ENCODE data around the gene AIMP1.

The AIMP1 gene

GRCh38 chr4:106303548-106304281 is 12.6 kb upstream of the AIMP1 start:
- Histone ChIP-seq H3K4me2 (no peak overlapping the region), H3K36me3 (ENCODE audit: insufficient read depth) (no peaks in the 10 kb centered on the region), H4K20me1 (ENCODE audit: insufficient read depth) (no peaks in the 10 kb centered on the region), H3K4me3 (IDR thresholded peaks at IDR 0.05; ENCODE audit: insufficient read depth, low read depth, low read length) (no peak overlapping the region), H3K9ac (no peak overlapping the region), H3K79me2 (ENCODE audit: insufficient read depth, low read depth) (no peaks in the 10 kb centered on the region), H2AFZ (ENCODE audit: low read depth) (no peak overlapping the region), H3K27ac (no peak overlapping the region), H3K4me1 (ENCODE audit: low read depth, poor library complexity, severe bottlenecking) (no peaks in the 10 kb centered on the region), H3K27me3 (ENCODE audit: insufficient read depth, low read depth) (no peaks in the 10 kb centered on the region)
- TF ChIP-seq, protein P1, sequence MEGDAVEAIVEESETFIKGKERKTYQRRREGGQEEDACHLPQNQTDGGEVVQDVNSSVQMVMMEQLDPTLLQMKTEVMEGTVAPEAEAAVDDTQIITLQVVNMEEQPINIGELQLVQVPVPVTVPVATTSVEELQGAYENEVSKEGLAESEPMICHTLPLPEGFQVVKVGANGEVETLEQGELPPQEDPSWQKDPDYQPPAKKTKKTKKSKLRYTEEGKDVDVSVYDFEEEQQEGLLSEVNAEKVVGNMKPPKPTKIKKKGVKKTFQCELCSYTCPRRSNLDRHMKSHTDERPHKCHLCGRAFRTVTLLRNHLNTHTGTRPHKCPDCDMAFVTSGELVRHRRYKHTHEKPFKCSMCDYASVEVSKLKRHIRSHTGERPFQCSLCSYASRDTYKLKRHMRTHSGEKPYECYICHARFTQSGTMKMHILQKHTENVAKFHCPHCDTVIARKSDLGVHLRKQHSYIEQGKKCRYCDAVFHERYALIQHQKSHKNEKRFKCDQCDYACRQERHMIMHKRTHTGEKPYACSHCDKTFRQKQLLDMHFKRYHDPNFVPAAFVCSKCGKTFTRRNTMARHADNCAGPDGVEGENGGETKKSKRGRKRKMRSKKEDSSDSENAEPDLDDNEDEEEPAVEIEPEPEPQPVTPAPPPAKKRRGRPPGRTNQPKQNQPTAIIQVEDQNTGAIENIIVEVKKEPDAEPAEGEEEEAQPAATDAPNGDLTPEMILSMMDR (conservative IDR thresholded peaks at IDR 0.05; ENCODE audit: low read depth, low read length) = no peak

DNA sequence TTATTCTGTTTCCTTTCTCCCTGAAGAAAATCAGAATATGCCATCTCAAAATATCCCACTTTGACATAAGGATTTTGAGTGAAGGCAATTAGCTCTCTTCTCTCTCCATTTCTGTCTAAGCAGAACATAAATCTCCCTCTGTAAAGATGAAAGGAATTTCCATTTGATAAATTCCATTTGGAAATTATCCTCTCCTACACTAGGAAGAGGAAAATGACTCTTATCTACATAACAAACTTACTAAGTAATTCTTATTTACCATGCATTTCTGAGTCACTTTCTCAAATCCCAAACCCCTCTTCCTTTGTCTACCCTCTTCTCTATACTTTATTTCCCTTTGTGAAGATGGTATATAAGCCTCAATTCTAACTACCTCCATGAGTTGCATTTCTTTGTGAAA is 11.7 kb upstream of the AIMP1 start:
- H3K27me3 ChIP-seq (ENCODE audit: insufficient read depth, low read depth) = no peaks in the 10 kb centered on the region
- no peak overlapping the region for H2AFZ ChIP-seq (ENCODE audit: low read depth)
- H3K4me1 ChIP-seq (ENCODE audit: low read depth, poor library complexity, severe bottlenecking) = no peaks in the 10 kb centered on the region
- no peaks in the 10 kb centered on the region for H4K20me1 ChIP-seq (ENCODE audit: insufficient read depth)
- TF ChIP-seq, protein P1 (conservative IDR thresholded peaks at IDR 0.05; ENCODE audit: low read depth, low read length) = no peak
- H3K4me3 ChIP-seq (IDR thresholded peaks at IDR 0.05; ENCODE audit: insufficient read depth, low read depth, low read length) = no peak overlapping the region
- H3K27ac ChIP-seq = no peak overlapping the region
- no peaks in the 10 kb centered on the region for H3K36me3 ChIP-seq (ENCODE audit: insufficient read depth)
- no peak overlapping the region for H3K9ac ChIP-seq
- H3K4me2 ChIP-seq = no peak overlapping the region
- no peaks in the 10 kb centered on the region for H3K79me2 ChIP-seq (ENCODE audit: insufficient read depth, low read depth)

GRCh38 chr4:106305435-106306055 is 10.8 kb upstream of the AIMP1 start:
- Histone ChIP-seq H3K27me3 (ENCODE audit: insufficient read depth, low read depth) (no peaks in the 10 kb centered on the region), H3K4me3 (IDR thresholded peaks at IDR 0.05; ENCODE audit: insufficient read depth, low read depth, low read length) (no peak overlapping the region), H2AFZ (ENCODE audit: low read depth) (no peak overlapping the region), H3K27ac (no peak overlapping the region), H3K36me3 (ENCODE audit: insufficient read depth) (no peaks in the 10 kb centered on the region), H3K79me2 (ENCODE audit: insufficient read depth, low read depth) (no peaks in the 10 kb centered on the region), H4K20me1 (ENCODE audit: insufficient read depth) (no peaks in the 10 kb centered on the region), H3K4me1 (ENCODE audit: low read depth, poor library complexity, severe bottlenecking) (no peaks in the 10 kb centered on the region), H3K4me2 (no peak overlapping the region), H3K9ac (no peak overlapping the region)
- TF ChIP-seq, protein P1 (conservative IDR thresholded peaks at IDR 0.05; ENCODE audit: low read depth, low read length) = no peak

- Histone ChIP-seq H3K4me3 (IDR thresholded peaks at IDR 0.05; ENCODE audit: insufficient read depth, low read depth, low read length) (no peak overlapping the region), H3K79me2 (ENCODE audit: insufficient read depth, low read depth) (no peaks in the 10 kb centered on the region), H3K4me1 (ENCODE audit: low read depth, poor library complexity, severe bottlenecking) (no peaks in the 10 kb centered on the region), H3K9ac (no peak overlapping the region), H3K4me2 (no peak overlapping the region), H4K20me1 (ENCODE audit: insufficient read depth) (no peaks in the 10 kb centered on the region), H3K27ac (no peak overlapping the region), H3K27me3 (ENCODE audit: insufficient read depth, low read depth) (no peaks in the 10 kb centered on the region), H2AFZ (ENCODE audit: low read depth) (no peak overlapping the region), H3K36me3 (ENCODE audit: insufficient read depth) (no peaks in the 10 kb centered on the region)
- TF ChIP-seq, protein P1 (conservative IDR thresholded peaks at IDR 0.05; ENCODE audit: low read depth, low read length) = no peak
These were observed 9.8 kb upstream of the AIMP1 start for GRCh38 chr4:106306561-106306960.

Data from KMS-11 (cell line).